ENCODE results near the gene TRUB2. TPM values are rescaled to one million over a fixed set of nuclear protein-coding genes. Genes with fewer than 3 reads are reported as not detected.

The TRUB2 gene
- total and polyA plus RNA-seq, 12 donors = 18.0 to 50.3 (median 41.5) TPM

- 89% methylated on average over 4 of the region's 4 CpGs for WGBS, 2 donors
- Histone ChIP-seq H3K4me3 (no peak overlapping the region), H3K4me1 (peaks cover 0 to 4% (median 0%) of the 10 kb centered on the region in 9 donors), H3K27ac (no peak overlapping the region), H3K9me3 (no peaks in the 10 kb centered on the region), H3K27me3 (no peaks in the 10 kb centered on the region), H3K36me3 (peaks cover 0 to 34% (median 0%) of the 10 kb centered on the region in 9 donors)
- intact Hi-C loops (cut with DNase I) = loop anchor here in 1 of 10 donors (10.0 kb wide), 1 partner anchor 231 kb away; no protein-coding TSS in a partner anchor
- no peak for TF ChIP-seq CTCF (IDR thresholded peaks at IDR 0.05)
- DNase-seq = no peak
- ATAC-seq = no peak
Measured at GRCh38 chr9:128294142-128294541, 28.1 kb downstream of the TRUB2 start.

- intact Hi-C loops (cut with DNase I) = loop anchor here in 1 of 10 donors (10.0 kb wide), 1 partner anchor 232 kb away; no protein-coding TSS in a partner anchor
- no peak overlapping the region for H3K4me3 ChIP-seq
- WGBS, 2 donors = 85 to 89% methylated on average over 4 of the region's 4 CpGs
- no peak for TF ChIP-seq CTCF (IDR thresholded peaks at IDR 0.05)
- H3K27ac ChIP-seq = no peak overlapping the region
- peaks cover 0 to 44% (median 4%) of the 10 kb centered on the region in 9 donors for H3K36me3 ChIP-seq
- DNase-seq (no peak), ATAC-seq (no peak)
- peaks cover 0 to 4% (median 0%) of the 10 kb centered on the region in 9 donors for H3K4me1 ChIP-seq
- H3K27me3 ChIP-seq = no peaks in the 10 kb centered on the region
- H3K9me3 ChIP-seq = no peaks in the 10 kb centered on the region
Measured at GRCh38 chr9:128293091-128293490, 29.2 kb downstream of the TRUB2 start.

GRCh38 chr9:128292009-128292408, 30.2 kb downstream of the TRUB2 start:
- Histone ChIP-seq H3K4me3 (no peak overlapping the region), H3K27me3 (no peaks in the 10 kb centered on the region), H3K36me3 (peaks cover 0 to 55% (median 4%) of the 10 kb centered on the region in 9 donors), H3K27ac (no peak overlapping the region), H3K9me3 (no peaks in the 10 kb centered on the region), H3K4me1 (peaks cover 0 to 4% (median 0%) of the 10 kb centered on the region in 9 donors)
- ATAC-seq = no peak
- no peak for DNase-seq
- 93 to 96% methylated on average over 3 of the region's 3 CpGs for WGBS, 2 donors
- intact Hi-C loops (cut with DNase I) = loop anchor here in 1 of 10 donors (10.0 kb wide), 1 partner anchor 233 kb away; no protein-coding TSS in a partner anchor
- TF ChIP-seq CTCF (IDR thresholded peaks at IDR 0.05) = no peak

GRCh38 chr9:128288273-128289004, 33.8 kb downstream of the TRUB2 start:
- Histone ChIP-seq H3K4me1 (peaks cover 0 to 8% (median 0%) of the 10 kb centered on the region in 9 donors), H3K36me3 (peaks cover 0 to 71% (median 9%) of the 10 kb centered on the region in 9 donors), H3K27ac (no peak overlapping the region), H3K27me3 (no peaks in the 10 kb centered on the region), H3K9me3 (no peaks in the 10 kb centered on the region), H3K4me3 (no peak overlapping the region)
- 85 to 86% methylated on average over 11 of the region's 11 CpGs for WGBS, 2 donors
- no peak for TF ChIP-seq CTCF (IDR thresholded peaks at IDR 0.05)
- no peak for ATAC-seq
- intact Hi-C loops (cut with DNase I) = no loop called here
- DNase-seq = no peak
